Measurements from ENCODE around the gene MST1R.
A peak's percentile ranks its signal among the peaks of the same experiment; 100 is the strongest.

The MST1R gene

DNA sequence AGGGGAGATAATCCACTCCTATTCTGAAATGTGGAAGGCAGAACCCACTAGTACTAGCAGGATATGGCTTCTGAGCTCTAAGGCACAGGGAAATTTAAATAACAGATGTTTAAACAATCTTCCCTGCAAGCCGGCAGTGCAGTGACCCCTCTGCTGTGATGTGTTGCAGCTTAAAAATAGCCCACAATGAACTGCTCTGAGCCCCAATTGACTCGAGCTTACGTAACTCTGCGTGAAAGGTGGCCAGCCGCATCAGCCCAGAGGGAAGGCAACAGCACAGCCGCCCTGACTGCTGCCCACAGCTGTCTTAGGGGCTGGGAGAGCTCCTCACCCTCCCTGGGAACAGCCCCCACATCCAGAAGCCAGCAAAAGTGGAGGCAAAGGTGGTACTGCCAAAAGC lies 21.5 kb downstream of the MST1R start:
- DNase-seq: peak; percentile 42
- H4K8ac ChIP-seq (ENCODE audit: low read length): no peak overlapping the region
- no peak overlapping the region for H2BK12ac ChIP-seq (ENCODE audit: low read length in 2 of 2)
- H2BK120ac ChIP-seq (ENCODE audit: low read depth, low read length): no peak overlapping the region
- no peaks in the 10 kb centered on the region for H3K9me3 ChIP-seq (ENCODE audit: control insufficient read depth, low read length)
- H3K4me2 ChIP-seq (ENCODE audit: low read length, poor library complexity, severe bottlenecking): no peak overlapping the region
- H3K4me3 ChIP-seq (ENCODE audit: insufficient read depth in 1 of 2, low read depth in 1 of 2, low read length in 2 of 2): no peak overlapping the region
- H2AFZ ChIP-seq (ENCODE audit: low read depth, low read length): no peak overlapping the region
- H3K36me3 ChIP-seq (ENCODE audit: control insufficient read depth in 1 of 2, insufficient read depth in 2 of 2, low read depth in 1 of 2, low read length in 2 of 2): no peaks in the 10 kb centered on the region
- H2AK5ac ChIP-seq (ENCODE audit: low read length, severe bottlenecking): no peak overlapping the region
- peak overlapping the region in 1 of 2 experiments; percentile 51 for H3K23ac ChIP-seq (ENCODE audit: low read length in 2 of 2)
- no peak overlapping the region for H2BK15ac ChIP-seq (ENCODE audit: low read depth, poor library complexity, severe bottlenecking)
- H3K4me1 ChIP-seq (ENCODE audit: control insufficient read depth, insufficient read depth, low read depth, low read length): no peaks in the 10 kb centered on the region
- H4K91ac ChIP-seq (ENCODE audit: low read length): no peak overlapping the region
- H3K18ac ChIP-seq (ENCODE audit: low read depth in 1 of 2, low read length in 2 of 2): no peak overlapping the region
- no peak overlapping the region for H3K14ac ChIP-seq (ENCODE audit: low read length in 2 of 2)
- H3K27me3 ChIP-seq (ENCODE audit: control insufficient read depth in 1 of 2, insufficient read depth in 1 of 2, low read length in 2 of 2): peaks cover 29 to 34% of the 10 kb centered on the region in 2 experiments
- no peak overlapping the region for H2BK5ac ChIP-seq (ENCODE audit: low read depth, low read length, poor library complexity, severe bottlenecking)
- no peak overlapping the region for H3K9ac ChIP-seq (ENCODE audit: low read length)
- no peak overlapping the region for H3K4ac ChIP-seq (ENCODE audit: low read depth in 1 of 2, low read length in 2 of 2)
- WGBS: 56% methylated on average over 6 of the region's 6 CpGs
- no peak overlapping the region for H3K27ac ChIP-seq (ENCODE audit: low read length, poor library complexity, severe bottlenecking)
- no peaks in the 10 kb centered on the region for H3K79me1 ChIP-seq (replicated peaks; ENCODE audit: low read length, poor library complexity, severe bottlenecking)

DNA sequence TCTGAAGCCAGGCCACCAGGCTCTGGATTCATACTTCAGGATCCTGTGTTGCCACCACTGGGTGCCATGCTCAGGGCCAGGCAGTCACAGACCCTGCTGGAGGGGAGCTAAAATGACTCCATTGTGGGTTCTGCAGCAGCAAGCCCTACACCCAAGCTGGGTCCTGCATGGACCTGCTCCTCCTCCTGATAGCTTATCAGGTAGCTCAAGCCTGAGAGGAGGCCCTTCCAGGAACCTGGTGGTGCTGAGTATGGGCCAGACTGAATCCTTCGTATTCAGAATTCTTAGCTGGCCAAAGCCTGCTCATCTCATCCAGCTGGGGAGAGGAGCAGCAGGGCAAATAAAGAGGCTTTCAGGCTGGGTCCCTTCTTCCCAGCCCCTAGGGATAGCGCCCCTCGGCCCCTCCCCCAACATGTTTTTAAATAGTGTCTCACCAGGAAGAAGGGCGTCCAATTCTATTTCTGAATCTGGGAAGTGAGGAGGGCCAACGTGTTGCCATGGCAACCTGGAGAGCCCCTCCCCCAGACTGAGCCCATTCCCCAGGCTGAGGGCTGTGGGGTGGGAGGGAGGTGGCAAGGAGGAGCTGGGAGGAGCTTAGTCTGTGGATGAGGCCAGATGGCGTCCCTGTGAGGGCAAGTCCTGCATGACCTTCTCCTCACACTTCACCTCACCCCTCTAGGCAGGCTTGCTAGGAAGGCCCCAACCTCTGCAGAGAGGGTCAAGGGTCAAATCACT lies 22.9 kb downstream of the MST1R start:
- Histone ChIP-seq H4K8ac (ENCODE audit: low read length) (no peak overlapping the region), H3K4me1 (ENCODE audit: control insufficient read depth, insufficient read depth, low read depth, low read length) (no peaks in the 10 kb centered on the region), H2BK5ac (ENCODE audit: low read depth, low read length, poor library complexity, severe bottlenecking) (no peak overlapping the region), H4K91ac (ENCODE audit: low read length) (no peak overlapping the region), H3K36me3 (ENCODE audit: control insufficient read depth in 1 of 2, insufficient read depth in 2 of 2, low read depth in 1 of 2, low read length in 2 of 2) (no peaks in the 10 kb centered on the region), H2BK15ac (ENCODE audit: low read depth, poor library complexity, severe bottlenecking) (no peak overlapping the region), H3K27me3 (ENCODE audit: control insufficient read depth in 1 of 2, insufficient read depth in 1 of 2, low read length in 2 of 2) (peaks cover 35 to 44% of the 10 kb centered on the region in 2 experiments), H2BK12ac (ENCODE audit: low read length in 2 of 2) (no peak overlapping the region), H3K4ac (ENCODE audit: low read depth in 1 of 2, low read length in 2 of 2) (no peak overlapping the region), H2AFZ (ENCODE audit: low read depth, low read length) (no peak overlapping the region), H3K14ac (ENCODE audit: low read length in 2 of 2) (no peak overlapping the region), H3K18ac (ENCODE audit: low read depth in 1 of 2, low read length in 2 of 2) (no peak overlapping the region), H3K4me2 (ENCODE audit: low read length, poor library complexity, severe bottlenecking) (no peak overlapping the region), H3K27ac (ENCODE audit: low read length, poor library complexity, severe bottlenecking) (no peak overlapping the region), H3K9ac (ENCODE audit: low read length) (no peak overlapping the region), H3K9me3 (ENCODE audit: control insufficient read depth, low read length) (no peaks in the 10 kb centered on the region), H2AK5ac (ENCODE audit: low read length, severe bottlenecking) (no peak overlapping the region), H3K79me1 (replicated peaks; ENCODE audit: low read length, poor library complexity, severe bottlenecking) (no peaks in the 10 kb centered on the region), H3K4me3 (ENCODE audit: insufficient read depth in 1 of 2, low read depth in 1 of 2, low read length in 2 of 2) (no peak overlapping the region), H3K23ac (ENCODE audit: low read length in 2 of 2) (no peak overlapping the region), H2BK120ac (ENCODE audit: low read depth, low read length) (no peak overlapping the region)
- 63% methylated on average over 3 of the region's 6 CpGs for WGBS
- no peak for DNase-seq

DNA sequence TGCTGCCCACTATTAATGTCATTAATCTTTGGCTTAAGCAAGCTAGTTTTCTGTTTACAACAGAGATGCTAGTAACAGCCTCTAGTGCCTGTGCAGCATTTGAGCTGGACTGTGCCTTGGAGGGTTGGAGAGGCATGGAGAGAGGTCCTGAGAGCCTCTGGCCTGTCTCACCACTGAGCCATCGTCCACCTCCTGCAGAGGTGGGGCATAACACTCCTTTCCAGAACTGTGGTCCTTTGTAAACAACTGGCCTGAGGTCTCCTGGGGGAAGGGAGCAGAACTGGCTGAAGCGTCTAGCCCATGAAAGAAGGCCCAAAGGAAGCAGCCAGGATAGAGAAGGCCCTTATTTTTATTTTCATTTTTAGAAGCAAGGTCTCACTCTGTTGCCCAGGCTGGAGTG lies 24.0 kb downstream of the MST1R start:
- H3K4me2 ChIP-seq (ENCODE audit: low read length, poor library complexity, severe bottlenecking): no peak overlapping the region
- H2BK15ac ChIP-seq (ENCODE audit: low read depth, poor library complexity, severe bottlenecking): no peak overlapping the region
- H3K36me3 ChIP-seq (ENCODE audit: control insufficient read depth in 1 of 2, insufficient read depth in 2 of 2, low read depth in 1 of 2, low read length in 2 of 2): no peaks in the 10 kb centered on the region
- H3K4me3 ChIP-seq (ENCODE audit: insufficient read depth in 1 of 2, low read depth in 1 of 2, low read length in 2 of 2): no peak overlapping the region
- no peak overlapping the region for H4K91ac ChIP-seq (ENCODE audit: low read length)
- no peak overlapping the region for H2BK12ac ChIP-seq (ENCODE audit: low read length in 2 of 2)
- H3K18ac ChIP-seq (ENCODE audit: low read depth in 1 of 2, low read length in 2 of 2): no peak overlapping the region
- H3K14ac ChIP-seq (ENCODE audit: low read length in 2 of 2): no peak overlapping the region
- H2AK5ac ChIP-seq (ENCODE audit: low read length, severe bottlenecking): no peak overlapping the region
- H2BK120ac ChIP-seq (ENCODE audit: low read depth, low read length): no peak overlapping the region
- no peak overlapping the region for H3K9ac ChIP-seq (ENCODE audit: low read length)
- no peak overlapping the region for H2BK5ac ChIP-seq (ENCODE audit: low read depth, low read length, poor library complexity, severe bottlenecking)
- DNase-seq: no peak
- H3K23ac ChIP-seq (ENCODE audit: low read length in 2 of 2): peak overlapping the region in 1 of 2 experiments; percentile 34
- no peaks in the 10 kb centered on the region for H3K79me1 ChIP-seq (replicated peaks; ENCODE audit: low read length, poor library complexity, severe bottlenecking)
- no peak overlapping the region for H3K4ac ChIP-seq (ENCODE audit: low read depth in 1 of 2, low read length in 2 of 2)
- no peak overlapping the region for H3K27ac ChIP-seq (ENCODE audit: low read length, poor library complexity, severe bottlenecking)
- WGBS: 68% methylated on average over 2 of the region's 2 CpGs
- H3K9me3 ChIP-seq (ENCODE audit: control insufficient read depth, low read length): no peaks in the 10 kb centered on the region
- H3K4me1 ChIP-seq (ENCODE audit: control insufficient read depth, insufficient read depth, low read depth, low read length): no peaks in the 10 kb centered on the region
- peaks cover 37 to 54% of the 10 kb centered on the region in 2 experiments for H3K27me3 ChIP-seq (ENCODE audit: control insufficient read depth in 1 of 2, insufficient read depth in 1 of 2, low read length in 2 of 2)
- no peak overlapping the region for H2AFZ ChIP-seq (ENCODE audit: low read depth, low read length)
- no peak overlapping the region for H4K8ac ChIP-seq (ENCODE audit: low read length)

GRCh38 chr3:49878686-49879085 lies 25.0 kb downstream of the MST1R start:
- no peak overlapping the region for H4K91ac ChIP-seq (ENCODE audit: low read length)
- H2AK5ac ChIP-seq (ENCODE audit: low read length, severe bottlenecking): no peak overlapping the region
- no peak overlapping the region for H3K4ac ChIP-seq (ENCODE audit: low read depth in 1 of 2, low read length in 2 of 2)
- no peaks in the 10 kb centered on the region for H3K9me3 ChIP-seq (ENCODE audit: control insufficient read depth, low read length)
- H3K4me3 ChIP-seq (ENCODE audit: insufficient read depth in 1 of 2, low read depth in 1 of 2, low read length in 2 of 2): no peak overlapping the region
- no peak overlapping the region for H2AFZ ChIP-seq (ENCODE audit: low read depth, low read length)
- no peak overlapping the region for H3K14ac ChIP-seq (ENCODE audit: low read length in 2 of 2)
- no peak overlapping the region for H3K9ac ChIP-seq (ENCODE audit: low read length)
- no peak overlapping the region for H3K23ac ChIP-seq (ENCODE audit: low read length in 2 of 2)
- H2BK15ac ChIP-seq (ENCODE audit: low read depth, poor library complexity, severe bottlenecking): no peak overlapping the region
- H2BK120ac ChIP-seq (ENCODE audit: low read depth, low read length): no peak overlapping the region
- no peak for DNase-seq
- no peak overlapping the region for H3K27ac ChIP-seq (ENCODE audit: low read length, poor library complexity, severe bottlenecking)
- no peaks in the 10 kb centered on the region for H3K36me3 ChIP-seq (ENCODE audit: control insufficient read depth in 1 of 2, insufficient read depth in 2 of 2, low read depth in 1 of 2, low read length in 2 of 2)
- no peak overlapping the region for H3K4me2 ChIP-seq (ENCODE audit: low read length, poor library complexity, severe bottlenecking)
- H2BK12ac ChIP-seq (ENCODE audit: low read length in 2 of 2): no peak overlapping the region
- H2BK5ac ChIP-seq (ENCODE audit: low read depth, low read length, poor library complexity, severe bottlenecking): no peak overlapping the region
- peaks cover 46 to 64% of the 10 kb centered on the region in 2 experiments for H3K27me3 ChIP-seq (ENCODE audit: control insufficient read depth in 1 of 2, insufficient read depth in 1 of 2, low read length in 2 of 2)
- H3K79me1 ChIP-seq (replicated peaks; ENCODE audit: low read length, poor library complexity, severe bottlenecking): no peaks in the 10 kb centered on the region
- H4K8ac ChIP-seq (ENCODE audit: low read length): no peak overlapping the region
- no peaks in the 10 kb centered on the region for H3K4me1 ChIP-seq (ENCODE audit: control insufficient read depth, insufficient read depth, low read depth, low read length)
- H3K18ac ChIP-seq (ENCODE audit: low read depth in 1 of 2, low read length in 2 of 2): no peak overlapping the region

All from mesenchymal stem cell (in vitro differentiated cells and primary cell).